HG03025 (cell line): ENCODE results near the gene NECTIN1.

Experiments
- ATAC-seq: cut with Tn5 transposase; IDR thresholded peaks from one replicate; pipeline ENCODE4 v1.9.1; 2021; ENCODE audit warnings: mild to moderate bottlenecking, moderate library complexity; ENCODE audit not compliant: unreplicated experiment, low FRiP score

The NECTIN1 gene

GRCh38 chr11:119699227-119699626, 29.8 kb downstream of the NECTIN1 start:
- ATAC-seq, result no peak

- no peak for ATAC-seq
These were observed 31.1 kb downstream of the NECTIN1 start for GRCh38 chr11:119697882-119698281.

- ATAC-seq, result no peak
These were observed 31.6 kb downstream of the NECTIN1 start for GRCh38 chr11:119697445-119697844.

GRCh38 chr11:119696378-119697222, 32.4 kb downstream of the NECTIN1 start:
- ATAC-seq, result no peak

GRCh38 chr11:119694334-119694733, 34.7 kb downstream of the NECTIN1 start:
- no peak for ATAC-seq

GRCh38 chr11:119693253-119693815, 35.7 kb downstream of the NECTIN1 start:
- ATAC-seq, result no peak

- ATAC-seq, result no peak
These were observed 36.5 kb downstream of the NECTIN1 start for GRCh38 chr11:119692540-119692820.

- ATAC-seq, result no peak
These were observed 37.1 kb downstream of the NECTIN1 start for GRCh38 chr11:119691701-119692539.

- no peak for ATAC-seq
These were observed 37.9 kb downstream of the NECTIN1 start for GRCh38 chr11:119691020-119691666.

- no peak for ATAC-seq
These were observed 39.7 kb downstream of the NECTIN1 start for GRCh38 chr11:119689302-119689701.

- no peak for ATAC-seq
These were observed 40.6 kb downstream of the NECTIN1 start for GRCh38 chr11:119688356-119688755.

GRCh38 chr11:119687373-119688046, 41.5 kb downstream of the NECTIN1 start:
- no peak for ATAC-seq

- no peak for ATAC-seq
These were observed 42.7 kb downstream of the NECTIN1 start for GRCh38 chr11:119686177-119686882.

- ATAC-seq, result no peak
These were observed 43.8 kb downstream of the NECTIN1 start for GRCh38 chr11:119685111-119685746.

GRCh38 chr11:119684361-119685110, 44.5 kb downstream of the NECTIN1 start:
- no peak for ATAC-seq

GRCh38 chr11:119683783-119684182, 45.2 kb downstream of the NECTIN1 start:
- ATAC-seq, result no peak

- no peak for ATAC-seq
These were observed 47.6 kb downstream of the NECTIN1 start for GRCh38 chr11:119681361-119681910.
